Measurements from ENCODE around the gene CCDC88B.
"Not testable (repeated sequence)": the region's sequence is repeated elsewhere in the genome, so short reads cannot be mapped to it uniquely, and the experiment has no call there.

The CCDC88B gene

GRCh38 chr11:64305691-64306562 lies 34.1 kb upstream of the CCDC88B start:
- peak; percentile 41 to 69 for DNase-seq

GRCh38 chr11:64306563-64306875 lies 33.5 kb upstream of the CCDC88B start:
- peak in 1 of 2 experiments; percentile 23 for DNase-seq

- DNase-seq = no peak
Observed at GRCh38 chr11:64306876-64307622, 33.0 kb upstream of the CCDC88B start.

- not testable (repeated sequence) for DNase-seq
Observed at GRCh38 chr11:64307795-64308194, 32.2 kb upstream of the CCDC88B start.

- no peak for DNase-seq
Observed at GRCh38 chr11:64312947-64313346, 27.1 kb upstream of the CCDC88B start.

- no peak for DNase-seq
Observed at GRCh38 chr11:64313491-64314145, 26.4 kb upstream of the CCDC88B start.

- DNase-seq = no peak
Observed at GRCh38 chr11:64314146-64314804, 25.7 kb upstream of the CCDC88B start.

GRCh38 chr11:64314805-64315561 lies 25.0 kb upstream of the CCDC88B start:
- no peak for DNase-seq

GRCh38 chr11:64315667-64316526 lies 24.1 kb upstream of the CCDC88B start:
- not testable (repeated sequence) for DNase-seq

GRCh38 chr11:64316672-64317324 lies 23.2 kb upstream of the CCDC88B start:
- peak; percentile 32 to 40 for DNase-seq

- peak; percentile 95 to 98 for DNase-seq
Observed at GRCh38 chr11:64317325-64317960, 22.6 kb upstream of the CCDC88B start, which contains the start of gene TRMT112. TSS of gene TRMT112 (minus strand) at chr11:64317559. CDS start at chr11:64317526, 33 bp downstream.

- peak; percentile 92 to 95 for DNase-seq
Observed at GRCh38 chr11:64317961-64318765, 21.8 kb upstream of the CCDC88B start, which contains the start of gene PRDX5. TSS of gene PRDX5 (plus strand) at chr11:64318121. CDS start at chr11:64318216, 95 bp downstream.

GRCh38 chr11:64318766-64319761 lies 20.9 kb upstream of the CCDC88B start:
- DNase-seq = no peak

GRCh38 chr11:64320556-64320955 lies 19.4 kb upstream of the CCDC88B start:
- DNase-seq = no peak

- DNase-seq = no peak
Observed at GRCh38 chr11:64321026-64321425, 19.0 kb upstream of the CCDC88B start.

- DNase-seq = no peak
Observed at GRCh38 chr11:64321533-64321932, 18.5 kb upstream of the CCDC88B start.

- no peak for DNase-seq
Observed at GRCh38 chr11:64322925-64323260, 17.1 kb upstream of the CCDC88B start.

- DNase-seq = no peak
Observed at GRCh38 chr11:64323373-64323772, 16.6 kb upstream of the CCDC88B start.
